Astrocyte of the cerebellum (primary cell): ENCODE results near the gene ABHD2.

Experiments used
- DNase-seq: peaks from one replicate; pipeline ENCODE4 v3.0.0-alpha.2; 2011; ENCODE audit warnings: low read depth
- H3K4me3 ChIP-seq: 2 replicates; pipeline ENCODE4 v1.5.1; 2011; ENCODE audit warnings: mild to moderate bottlenecking, low read depth, low read length, moderate library complexity
- CTCF ChIP-seq: IDR thresholded peaks from 2 replicates; pipeline ENCODE4 v1.5.1; 2012; ENCODE audit warnings: low read length, low read depth, moderate library complexity, mild to moderate bottlenecking; ENCODE audit errors: missing control alignments
- in situ Hi-C: cut with HindIII; loops from 2 replicates; pipeline ENCODE4 v1.10.0; 2017; ENCODE audit warnings: low sequenced_read_pairs

The ABHD2 gene

GRCh38 chr15:89194608-89195007 lies 106.4 kb downstream of the ABHD2 start:
- DNase-seq, result no peak
- no peak overlapping the region for H3K4me3 ChIP-seq
- in situ Hi-C loops, result loop anchor here (10.0 kb wide), 1 partner anchor 290 kb away; no protein-coding TSS in a partner anchor
- TF ChIP-seq CTCF, result no peak

- no peak for TF ChIP-seq CTCF
- in situ Hi-C loops, result loop anchor here (10.0 kb wide), 1 partner anchor 291 kb away; no protein-coding TSS in a partner anchor
- no peak overlapping the region for H3K4me3 ChIP-seq
- no peak for DNase-seq
Measured at GRCh38 chr15:89195836-89196235, 107.6 kb downstream of the ABHD2 start.

GRCh38 chr15:89196241-89196640 lies 108.0 kb downstream of the ABHD2 start:
- no peak overlapping the region for H3K4me3 ChIP-seq
- no peak for DNase-seq
- in situ Hi-C loops, result loop anchor here (10.0 kb wide), 1 partner anchor 291 kb away; no protein-coding TSS in a partner anchor
- TF ChIP-seq CTCF, result no peak

- in situ Hi-C loops, result loop anchor here (10.0 kb wide), 1 partner anchor 292 kb away; no protein-coding TSS in a partner anchor
- no peak for DNase-seq
Measured at GRCh38 chr15:89196994-89197393, 108.7 kb downstream of the ABHD2 start.

GRCh38 chr15:89197503-89197971 lies 109.3 kb downstream of the ABHD2 start:
- DNase-seq, result no peak
- H3K4me3 ChIP-seq, result no peak overlapping the region
- TF ChIP-seq CTCF, result no peak
- in situ Hi-C loops, result loop anchor here (10.0 kb wide), 1 partner anchor 293 kb away; no protein-coding TSS in a partner anchor

More at GRCh38 chr15:89196994-89197393, 108.7 kb downstream of the ABHD2 start:
- no peak for TF ChIP-seq CTCF
- no peak overlapping the region for H3K4me3 ChIP-seq

- in situ Hi-C loops, result loop anchor here (10.0 kb wide), 1 partner anchor 293 kb away; no protein-coding TSS in a partner anchor
- no peak overlapping the region for H3K4me3 ChIP-seq
- no peak for TF ChIP-seq CTCF
- DNase-seq, result no peak
Measured at GRCh38 chr15:89198196-89198595, 109.9 kb downstream of the ABHD2 start.
